Hepatocyte (in vitro differentiated cells): Measurements from ENCODE around the gene VWA5B2.

Experiments
- CTCF ChIP-seq: fragments of 200-600 bp; sonication (generic); IDR thresholded peaks from 2 replicates; pipeline ENCODE4 v1.5.1; 2016; ENCODE audit warnings: antibody characterized with exemption, mild to moderate bottlenecking; ENCODE audit not compliant: poor library complexity
- EZH2 ChIP-seq: fragments of 200-600 bp; sonication (generic); IDR thresholded peaks from 2 replicates; pipeline ENCODE4 v1.6.1; 2016; ENCODE audit warnings: antibody characterized with exemption, mild to moderate bottlenecking, borderline replicate concordance
- EZH2phosphoT487 ChIP-seq: fragments of 200-600 bp; sonication (generic); IDR thresholded peaks from one replicate; pipeline ENCODE4 v1.6.1; 2018; ENCODE audit warnings: antibody characterized with exemption, mild to moderate bottlenecking, low read depth, moderate library complexity; ENCODE audit not compliant: unreplicated experiment, severe bottlenecking

GRCh38 chr3:184185461-184186183 is 43.8 kb upstream of the VWA5B2 start:
- TF ChIP-seq EZH2phosphoT487 (no peak), CTCF (no peak), EZH2 (no peak)
